Midbrain (tissue), 1 donor: ENCODE data around the gene THRA.

Experiments
- DNase-seq: peaks from one replicate; lab custom pipeline; 2025; lab: John Stamatoyannopoulos, UW

The THRA gene

GRCh38 chr17:40064971-40065768 lies 2.4 kb downstream of the THRA start:
- no peak for DNase-seq

DNA sequence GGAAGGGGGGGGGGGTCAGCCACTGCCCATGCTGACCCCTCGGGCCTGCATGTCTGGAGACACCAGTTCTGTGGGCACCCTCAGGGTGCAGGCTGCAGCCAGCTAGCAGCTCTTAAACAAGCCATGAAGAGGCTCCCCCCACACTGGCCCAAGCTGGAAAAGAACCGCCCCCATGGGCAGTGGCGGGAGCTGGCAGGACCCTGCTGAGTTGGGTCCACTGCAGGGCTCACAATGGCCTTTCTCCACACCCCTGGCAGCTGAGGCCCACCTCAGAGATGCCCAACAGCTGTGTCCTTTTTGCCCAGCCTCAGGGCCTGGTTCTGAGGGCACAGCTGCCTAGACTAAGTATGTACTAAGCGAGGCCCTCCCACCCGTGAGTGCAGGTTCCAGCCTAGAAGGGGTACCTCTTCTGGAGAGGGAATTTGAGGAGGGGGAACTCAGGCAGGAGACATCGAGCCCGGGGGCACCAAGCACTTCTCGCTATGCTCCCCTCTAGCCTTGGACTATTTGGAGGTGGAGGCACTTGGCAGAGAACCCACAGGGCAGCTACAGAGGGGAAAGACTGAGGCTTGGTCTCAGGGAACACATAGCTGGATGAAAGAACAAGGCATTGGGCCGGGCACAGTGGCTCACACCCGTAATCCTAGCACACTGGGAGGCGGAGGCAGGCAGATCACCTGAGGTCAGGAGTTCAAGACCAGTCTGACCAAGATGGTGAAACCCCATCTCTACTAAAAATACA lies 3.2 kb downstream of the THRA start:
- DNase-seq = no peak

- DNase-seq = no peak
Observed at GRCh38 chr17:40067710-40068109, 4.9 kb downstream of the THRA start.

- no peak for DNase-seq
Observed at GRCh38 chr17:40068129-40068581, 5.4 kb downstream of the THRA start.

DNA sequence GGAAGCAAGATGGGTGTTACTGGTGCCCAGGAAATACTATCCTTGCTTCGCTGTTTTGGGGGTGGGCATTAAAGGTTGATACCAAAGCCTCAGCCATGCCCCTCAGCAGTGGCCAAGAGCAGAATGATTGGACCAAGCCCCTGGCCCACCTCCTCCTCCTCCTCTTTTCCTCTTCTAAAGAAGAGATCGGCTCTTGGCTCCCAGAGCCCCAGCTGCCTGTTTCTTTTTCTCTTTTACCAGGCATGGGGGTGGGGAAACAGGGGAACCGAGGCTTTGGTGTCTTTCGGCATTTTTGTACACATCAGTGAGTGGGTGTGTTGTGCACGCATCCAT lies 5.8 kb downstream of the THRA start:
- no peak for DNase-seq

DNA sequence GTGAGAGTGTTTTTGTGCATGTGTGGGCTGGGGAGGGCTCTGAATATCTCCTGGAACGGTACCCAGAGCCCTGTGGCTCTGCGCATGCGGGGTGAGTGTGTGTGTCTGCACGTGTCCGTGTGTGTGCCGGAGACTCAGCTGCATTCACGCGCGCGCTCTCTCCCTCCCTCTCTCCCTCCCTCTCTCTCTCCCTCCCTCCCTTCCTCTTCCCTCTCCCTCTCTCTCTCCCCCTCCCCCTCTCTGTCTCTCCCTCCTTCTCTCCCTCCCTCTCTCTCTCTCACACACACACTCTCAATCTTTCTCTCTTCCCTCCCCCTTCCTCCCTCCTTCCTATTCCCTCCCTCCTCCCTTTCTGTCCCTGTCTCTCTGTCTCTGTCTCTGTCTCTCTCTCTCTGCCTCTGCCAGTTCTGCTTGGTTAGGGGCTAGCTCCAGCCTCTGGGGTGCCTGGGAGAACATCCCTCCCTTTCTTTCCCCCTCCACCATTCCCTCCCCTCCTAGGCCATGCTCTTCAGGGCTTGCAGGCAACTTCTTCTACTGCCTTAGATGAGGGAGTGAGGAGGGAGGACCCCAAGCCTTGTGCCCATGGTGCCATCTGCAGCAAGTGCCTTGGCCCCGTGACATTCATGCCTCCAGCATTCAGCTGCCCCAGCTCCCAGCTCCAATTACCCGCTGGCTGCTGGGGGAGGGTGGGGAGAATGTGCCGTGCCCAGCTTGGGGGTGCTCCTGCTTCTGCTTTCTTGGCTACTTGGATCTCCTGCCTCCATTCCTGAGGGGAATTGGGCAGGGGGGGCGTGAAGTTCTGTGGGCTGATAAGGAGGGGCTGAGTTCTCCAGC lies 6.4 kb downstream of the THRA start:
- DNase-seq = peak; percentile 91

DNA sequence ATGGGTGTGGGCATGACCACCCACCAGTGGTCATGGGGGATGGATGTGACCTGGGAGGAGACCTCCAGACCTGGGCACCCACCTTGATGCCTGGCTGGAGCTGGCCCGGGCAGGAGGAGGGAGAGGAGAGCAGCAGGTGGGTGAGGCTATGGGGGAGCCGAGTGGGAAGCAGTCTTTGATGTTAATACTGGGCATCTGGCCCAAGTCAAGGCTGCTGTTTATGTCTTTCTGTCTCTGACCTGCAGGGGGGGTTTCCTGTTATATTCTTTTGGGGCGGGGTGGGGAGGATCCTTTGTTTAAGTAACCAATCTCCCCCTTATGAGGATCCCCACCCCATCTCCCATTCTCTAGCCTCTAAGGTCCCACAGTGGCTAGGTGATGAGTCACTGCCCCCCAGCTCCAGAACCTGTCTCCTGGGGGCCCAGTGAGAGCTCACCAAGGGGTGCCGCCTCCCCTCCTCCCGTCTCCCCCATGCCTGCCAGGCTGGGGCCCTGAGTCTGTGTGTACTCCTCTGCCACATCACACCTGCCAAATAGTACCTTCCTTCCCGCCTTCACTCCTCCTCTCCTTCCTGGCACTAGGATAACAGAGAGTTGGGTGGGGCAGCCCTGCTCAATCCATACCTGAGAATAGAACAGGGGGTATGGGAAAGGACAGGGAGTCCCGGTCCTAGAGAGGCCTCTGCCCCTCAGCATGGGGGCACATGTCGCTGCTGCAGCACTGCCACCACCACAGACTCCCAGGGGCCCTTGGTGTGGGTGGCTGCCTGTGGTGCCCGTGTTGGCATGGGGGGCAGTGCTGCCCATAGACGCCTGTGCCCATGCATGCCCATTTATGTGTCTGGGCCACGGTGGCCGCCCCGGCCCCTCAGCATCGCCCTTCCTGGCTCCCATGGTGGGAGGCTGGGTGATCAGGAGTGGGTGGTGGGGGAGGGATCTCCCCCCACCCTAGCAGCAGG lies 7.3 kb downstream of the THRA start:
- DNase-seq = no peak

DNA sequence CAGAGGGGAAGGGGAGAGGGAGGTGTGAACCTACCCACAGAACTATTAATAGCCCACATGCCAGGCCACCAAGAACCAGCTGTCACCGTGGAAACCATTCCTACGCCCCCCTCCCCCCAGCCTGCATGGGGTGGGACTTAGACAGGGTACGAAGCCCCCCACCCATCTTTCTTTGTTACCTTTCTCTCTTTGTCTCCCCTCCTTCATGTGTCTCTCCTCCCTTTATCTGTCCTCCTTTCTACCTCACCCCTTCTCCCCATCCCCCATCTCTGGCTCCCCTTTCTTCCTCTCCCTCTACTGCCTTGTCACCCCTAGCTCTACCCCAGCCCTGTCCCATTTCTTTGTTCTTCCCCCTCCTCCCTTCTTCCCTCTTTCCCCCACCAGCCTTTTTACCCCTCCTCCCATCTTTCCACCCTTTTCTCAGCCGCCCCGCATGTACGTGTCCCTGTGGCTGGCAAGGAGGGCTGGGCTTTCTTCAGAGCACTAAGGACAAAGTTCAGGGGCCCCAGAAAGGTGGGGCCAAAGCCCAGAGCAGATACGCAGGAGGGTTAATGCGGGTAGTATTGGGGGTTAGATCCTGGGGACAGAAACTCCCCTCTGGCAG lies 8.0 kb downstream of the THRA start:
- no peak for DNase-seq

DNA sequence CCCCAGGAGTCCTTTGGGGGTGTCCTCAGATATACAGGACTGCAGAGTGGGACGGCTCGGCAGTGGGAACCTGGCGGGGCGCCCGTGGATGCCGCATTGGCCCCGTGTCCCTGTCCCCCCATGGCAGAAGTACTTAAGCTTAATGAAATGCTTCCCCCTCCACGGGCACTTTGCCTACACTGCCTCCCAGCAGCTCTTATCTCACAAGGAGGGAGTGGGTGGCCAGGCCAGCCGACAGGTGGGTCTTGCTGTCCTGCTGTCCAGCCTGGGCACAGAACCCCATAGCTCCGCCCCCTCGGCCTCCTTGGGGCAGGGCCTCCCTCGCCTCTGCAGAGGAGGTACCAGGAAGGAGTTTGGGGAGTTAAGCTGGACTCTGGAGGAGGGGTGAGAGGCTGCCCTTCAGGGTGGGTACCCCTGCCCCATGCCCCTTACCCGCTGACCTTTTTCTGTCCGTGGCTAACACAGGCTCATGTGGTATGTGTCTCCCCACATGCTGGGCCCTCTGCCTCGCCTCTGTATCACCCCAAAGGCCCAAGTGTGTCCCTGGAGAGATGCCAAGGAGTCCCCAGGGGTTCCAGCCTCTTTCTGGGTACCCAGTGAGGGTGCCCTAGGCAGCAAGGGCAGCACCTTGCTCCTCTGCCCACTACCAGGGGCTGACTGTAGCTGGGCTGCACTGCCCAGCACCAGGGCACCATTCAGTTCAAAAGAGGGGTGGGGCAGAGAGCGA lies 8.7 kb downstream of the THRA start:
- DNase-seq = no peak

DNA sequence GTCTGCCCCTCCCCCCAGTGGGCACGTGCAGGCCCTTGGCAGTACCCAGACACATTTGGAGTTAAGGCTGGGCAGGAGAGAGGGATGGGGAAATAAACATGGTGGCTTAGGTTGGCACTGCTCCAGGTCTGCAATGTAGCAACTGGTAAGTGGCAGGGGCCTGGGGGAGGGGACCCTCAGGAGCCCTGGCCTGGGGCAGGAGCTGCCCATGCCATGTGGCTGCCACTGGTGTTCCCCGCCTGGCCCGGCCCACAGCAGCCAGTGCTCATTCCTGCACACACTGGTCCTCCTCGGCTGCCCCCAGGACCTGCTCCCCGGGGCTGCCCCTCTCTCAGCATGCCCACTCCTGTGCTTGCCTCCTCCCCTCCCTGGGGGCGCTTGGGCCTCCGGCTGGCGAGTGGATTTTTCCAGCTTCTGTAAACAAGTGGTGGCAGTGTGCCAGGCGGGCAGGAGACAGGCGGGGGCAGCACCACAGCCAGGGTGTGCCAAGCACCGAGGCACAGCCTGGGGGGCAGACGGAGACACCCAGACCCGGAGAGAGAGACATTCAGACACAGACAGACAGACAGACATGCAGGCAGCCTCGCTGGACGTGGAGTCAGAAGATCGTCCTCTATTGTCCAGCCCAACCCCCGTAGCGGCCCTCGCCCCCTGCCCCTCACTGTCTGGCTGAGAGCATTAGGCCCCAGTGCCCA lies 9.4 kb downstream of the THRA start:
- peak; percentile 93 for DNase-seq

DNA sequence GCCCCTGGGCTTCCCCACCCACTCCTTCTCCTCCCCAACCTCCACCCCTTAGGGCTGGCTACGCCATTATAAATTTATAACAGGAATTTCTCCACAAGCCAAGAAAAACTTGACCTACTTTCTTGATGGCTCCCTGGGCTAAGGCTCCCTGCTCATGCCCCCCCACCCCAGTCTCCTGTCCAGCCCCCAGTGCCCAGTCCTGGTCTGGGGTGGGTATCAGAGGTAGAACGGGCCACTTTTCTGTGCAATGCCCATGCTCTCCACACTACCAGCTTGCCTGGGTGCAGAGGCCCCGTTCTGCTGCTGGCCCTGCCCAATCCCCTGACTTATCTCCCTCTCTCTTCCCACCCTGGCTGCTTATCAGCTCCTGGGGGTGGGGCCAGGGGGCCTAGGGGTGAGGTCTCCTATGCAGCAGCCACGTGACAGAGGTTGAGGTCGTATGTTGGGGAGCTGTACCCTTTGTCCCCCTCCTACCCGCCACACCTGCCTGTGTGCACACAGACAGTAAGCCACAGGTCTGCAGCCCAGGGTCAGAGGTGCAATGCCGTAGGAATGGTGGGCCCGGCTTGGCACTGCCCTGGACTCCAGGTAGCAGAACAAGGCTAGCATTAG lies 10.1 kb downstream of the THRA start:
- no peak for DNase-seq

GRCh38 chr17:40073454-40074174 lies 10.8 kb downstream of the THRA start:
- DNase-seq = no peak

- DNase-seq = no peak
Observed at GRCh38 chr17:40074175-40074512, 11.4 kb downstream of the THRA start.

DNA sequence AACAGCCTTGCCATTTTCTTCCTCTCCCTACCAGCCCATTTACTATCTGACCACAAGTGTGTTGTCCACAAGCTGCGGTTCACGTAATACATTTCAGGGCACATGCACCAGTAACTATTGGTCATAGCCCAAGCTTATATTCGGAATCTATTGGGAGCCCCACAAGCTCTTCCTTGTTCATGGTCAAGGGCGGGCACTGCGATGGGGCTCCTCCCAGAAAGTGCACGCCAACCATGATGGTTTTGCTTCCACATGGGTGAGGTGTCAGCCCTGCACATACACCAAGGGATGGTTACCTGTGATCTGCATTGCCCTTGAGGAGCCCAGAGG lies 12.1 kb downstream of the THRA start:
- DNase-seq = no peak

DNA sequence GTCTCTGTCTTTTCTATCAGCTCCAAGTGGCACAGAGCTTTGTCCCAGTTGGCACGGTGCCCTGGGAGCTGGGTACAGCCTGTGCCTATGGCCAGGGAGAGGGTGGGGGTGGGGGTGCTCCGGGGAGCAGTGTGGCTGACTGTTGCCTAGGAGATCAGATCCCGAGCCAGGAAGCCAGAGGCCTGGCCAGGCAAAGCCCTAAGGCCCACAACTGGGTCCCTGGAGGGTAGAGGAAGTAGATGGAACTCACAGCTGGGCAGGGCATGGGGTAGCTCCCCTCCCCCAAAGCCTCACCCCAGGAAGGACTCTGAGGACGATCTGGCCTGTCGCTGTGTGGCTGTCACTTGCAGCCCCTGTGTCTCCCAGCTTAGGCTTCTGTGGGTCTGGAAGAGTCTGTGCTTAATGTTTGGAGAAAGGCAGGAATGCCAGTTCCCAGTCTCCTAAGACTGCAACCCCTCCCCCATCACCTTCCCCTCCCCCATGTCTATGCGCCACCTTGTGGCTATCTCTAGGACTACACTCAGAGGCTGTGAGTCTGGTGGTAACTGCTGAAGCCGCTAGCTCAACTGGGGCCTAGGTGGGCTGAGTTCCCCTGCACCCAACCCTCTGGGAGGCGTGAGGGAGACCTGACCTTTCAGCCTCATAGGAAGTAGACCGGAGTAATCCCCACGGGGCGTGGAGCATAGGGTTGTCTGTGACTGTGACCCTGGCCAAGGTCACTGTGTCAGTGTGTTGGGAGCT lies 12.6 kb downstream of the THRA start:
- DNase-seq = peak; percentile 89

- no peak for DNase-seq
Observed at GRCh38 chr17:40075942-40076498, 13.3 kb downstream of the THRA start.

GRCh38 chr17:40076591-40076990 lies 13.8 kb downstream of the THRA start:
- DNase-seq = no peak

- no peak for DNase-seq
Observed at GRCh38 chr17:40079545-40079944, 16.8 kb downstream of the THRA start.
